H1 (cell line): ENCODE data around the gene GNAS.

Experiments used
- ATF3 ChIP-seq: IDR thresholded peaks from 2 replicates; pipeline ENCODE4 v1.6.1; 2011; ENCODE audit warnings: low read depth, mild to moderate bottlenecking, low read length; ENCODE audit not compliant: insufficient read depth
- CEBPB ChIP-seq: IDR thresholded peaks from 2 replicates; pipeline ENCODE4 v1.6.1; 2012; ENCODE audit warnings: low read depth, low read length
- CREB1 ChIP-seq: IDR thresholded peaks from 2 replicates; pipeline ENCODE4 v1.6.1; 2012; ENCODE audit warnings: inconsistent platforms
- EGR1 ChIP-seq: IDR thresholded peaks from 2 replicates; pipeline ENCODE4 v1.6.1; 2011; ENCODE audit warnings: low read depth, low read length, borderline replicate concordance
- MAX ChIP-seq: IDR thresholded peaks from 2 replicates; pipeline ENCODE4 v1.6.1; 2012; ENCODE audit warnings: inconsistent platforms
- POLR2A ChIP-seq, 2 experiments: IDR thresholded peaks; 1 replicate in 1 of 2; 2 replicates in 1 of 2; pipeline ENCODE4 v1.6.1; 2011; ENCODE audit warnings: low read depth in 2 of 2, low read length in 2 of 2, mild to moderate bottlenecking in 2 of 2; ENCODE audit errors: control extremely low read depth in 1 of 2
- RAD21 ChIP-seq, 2 experiments: IDR thresholded peaks in 1 of 2; conservative IDR thresholded peaks in 1 of 2; 2 replicates each; pipeline ENCODE4 v1.6.1; 2011; ENCODE audit warnings: low read depth in 2 of 2, low read length in 2 of 2, improper control_type of control experiment in 1 of 2, inconsistent platforms in 1 of 2, mild to moderate bottlenecking in 1 of 2, moderate library complexity in 1 of 2
- SP1 ChIP-seq: IDR thresholded peaks from 2 replicates; pipeline ENCODE4 v1.6.1; 2011; ENCODE audit warnings: low read depth, low read length
- YY1 ChIP-seq: IDR thresholded peaks from 2 replicates; pipeline ENCODE4 v1.6.1; 2011; ENCODE audit warnings: low read depth, mild to moderate bottlenecking, low read length
- ZNF274 ChIP-seq: IDR thresholded peaks from 2 replicates; pipeline ENCODE4 v1.7.0; 2012; ENCODE audit warnings: low read length, borderline replicate concordance; ENCODE audit errors: extremely low read depth
- TF ChIP-seq, protein P1 (sequence below): IDR thresholded peaks from 2 replicates; pipeline ENCODE4 v1.6.1; 2011; ENCODE audit warnings: low read length, improper control_type of control experiment
- TF ChIP-seq, protein P2 (sequence below), 3 experiments: IDR thresholded peaks; 1 replicate in 2 of 3; 2 replicates in 1 of 3; pipeline versions ENCODE4 v1.5.1 to v1.6.1; 2011; ENCODE audit warnings: low read length in 3 of 3, mild to moderate bottlenecking in 3 of 3, inconsistent platforms in 2 of 3, low read depth in 1 of 3, moderate library complexity in 1 of 3; ENCODE audit not compliant: insufficient read depth in 1 of 3; ENCODE audit errors: control extremely low read depth in 1 of 3

GRCh38 chr20:58905236-58905635 is 52.7 kb downstream of the GNAS start:
- TF ChIP-seq, protein P1, sequence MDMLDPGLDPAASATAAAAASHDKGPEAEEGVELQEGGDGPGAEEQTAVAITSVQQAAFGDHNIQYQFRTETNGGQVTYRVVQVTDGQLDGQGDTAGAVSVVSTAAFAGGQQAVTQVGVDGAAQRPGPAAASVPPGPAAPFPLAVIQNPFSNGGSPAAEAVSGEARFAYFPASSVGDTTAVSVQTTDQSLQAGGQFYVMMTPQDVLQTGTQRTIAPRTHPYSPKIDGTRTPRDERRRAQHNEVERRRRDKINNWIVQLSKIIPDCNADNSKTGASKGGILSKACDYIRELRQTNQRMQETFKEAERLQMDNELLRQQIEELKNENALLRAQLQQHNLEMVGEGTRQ, result no peak
- no peak for TF ChIP-seq POLR2A (IDR thresholded peaks at IDR 0.05; ENCODE audit: control extremely low read depth in 1 of 2, low read depth in 2 of 2, low read length in 2 of 2)
- no peak for TF ChIP-seq YY1
- TF ChIP-seq CREB1, result no peak
- no peak for TF ChIP-seq MAX
- TF ChIP-seq ATF3, result no peak
- TF ChIP-seq RAD21 (IDR thresholded peaks at IDR 0.05 in 1 of 2, conservative IDR thresholded peaks at IDR 0.05 in 1 of 2; ENCODE audit: low read depth in 2 of 2, low read length in 2 of 2), result no peak
- TF ChIP-seq, protein P2, sequence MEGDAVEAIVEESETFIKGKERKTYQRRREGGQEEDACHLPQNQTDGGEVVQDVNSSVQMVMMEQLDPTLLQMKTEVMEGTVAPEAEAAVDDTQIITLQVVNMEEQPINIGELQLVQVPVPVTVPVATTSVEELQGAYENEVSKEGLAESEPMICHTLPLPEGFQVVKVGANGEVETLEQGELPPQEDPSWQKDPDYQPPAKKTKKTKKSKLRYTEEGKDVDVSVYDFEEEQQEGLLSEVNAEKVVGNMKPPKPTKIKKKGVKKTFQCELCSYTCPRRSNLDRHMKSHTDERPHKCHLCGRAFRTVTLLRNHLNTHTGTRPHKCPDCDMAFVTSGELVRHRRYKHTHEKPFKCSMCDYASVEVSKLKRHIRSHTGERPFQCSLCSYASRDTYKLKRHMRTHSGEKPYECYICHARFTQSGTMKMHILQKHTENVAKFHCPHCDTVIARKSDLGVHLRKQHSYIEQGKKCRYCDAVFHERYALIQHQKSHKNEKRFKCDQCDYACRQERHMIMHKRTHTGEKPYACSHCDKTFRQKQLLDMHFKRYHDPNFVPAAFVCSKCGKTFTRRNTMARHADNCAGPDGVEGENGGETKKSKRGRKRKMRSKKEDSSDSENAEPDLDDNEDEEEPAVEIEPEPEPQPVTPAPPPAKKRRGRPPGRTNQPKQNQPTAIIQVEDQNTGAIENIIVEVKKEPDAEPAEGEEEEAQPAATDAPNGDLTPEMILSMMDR (IDR thresholded peaks at IDR 0.05; ENCODE audit: control extremely low read depth in 1 of 3, insufficient read depth in 1 of 3, low read depth in 1 of 3, low read length in 3 of 3), result no peak
- no peak for TF ChIP-seq CEBPB
- no peak for TF ChIP-seq ZNF274
- peak; percentile 15; the same call in 1 of the 2 replicates for TF ChIP-seq SP1
- TF ChIP-seq EGR1, result no peak
